Prostate gland (tissue), 2 donors: ENCODE measurements around the gene FCER1G.

ENCODE experiments used
- CTCF ChIP-seq, 4 experiments: fragments of 200-600 bp in 2 of 4; fragments of 450-650 bp in 2 of 4; sonication (generic) in 2 of 4; IDR thresholded peaks; 1 replicate in 3 of 4; 2 replicates in 1 of 4; pipeline ENCODE4 v1.5.1; 2016 to 2019; ENCODE audit warnings: antibody characterized with exemption in 4 of 4, mild to moderate bottlenecking in 2 of 4, moderate library complexity in 2 of 4
- POLR2A ChIP-seq: fragments of 450-650 bp; IDR thresholded peaks from one replicate; pipeline ENCODE4 v1.6.1; 2016; ENCODE audit warnings: antibody characterized with exemption, mild to moderate bottlenecking
- POLR2AphosphoS5 ChIP-seq: sonication (generic); formaldehyde crosslinking; IDR thresholded peaks from one replicate; pipeline ENCODE4 v1.6.1; 2017; ENCODE audit warnings: antibody characterized with exemption

- TF ChIP-seq CTCF (IDR thresholded peaks at IDR 0.05) (no peak), POLR2A (no peak), POLR2AphosphoS5 (no peak)
These were observed 10.1 kb downstream of the FCER1G start for GRCh38 chr1:161225178-161225533.
